Measurements from ENCODE around the gene SLC4A7.

SLC4A7 gene

DNA sequence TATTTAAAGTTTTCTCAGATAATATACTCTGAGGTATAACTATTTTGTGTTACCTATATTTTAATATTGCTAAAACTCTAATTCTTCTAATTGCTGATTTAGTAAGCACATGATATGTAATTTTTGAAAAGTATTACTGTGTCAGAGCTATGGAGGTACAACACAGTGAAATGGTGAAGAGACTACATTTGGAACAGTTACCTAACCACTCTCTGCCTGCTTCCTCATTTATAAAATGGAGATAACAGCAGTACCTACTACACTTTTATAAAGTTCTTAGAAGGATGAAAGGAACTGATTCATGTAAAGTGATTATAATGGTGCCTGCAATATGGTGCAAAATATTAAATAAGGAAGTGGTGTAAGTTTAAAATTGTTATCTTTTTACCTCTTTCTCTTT is 98.7 kb downstream of the SLC4A7 start:
- TF ChIP-seq, protein P1, sequence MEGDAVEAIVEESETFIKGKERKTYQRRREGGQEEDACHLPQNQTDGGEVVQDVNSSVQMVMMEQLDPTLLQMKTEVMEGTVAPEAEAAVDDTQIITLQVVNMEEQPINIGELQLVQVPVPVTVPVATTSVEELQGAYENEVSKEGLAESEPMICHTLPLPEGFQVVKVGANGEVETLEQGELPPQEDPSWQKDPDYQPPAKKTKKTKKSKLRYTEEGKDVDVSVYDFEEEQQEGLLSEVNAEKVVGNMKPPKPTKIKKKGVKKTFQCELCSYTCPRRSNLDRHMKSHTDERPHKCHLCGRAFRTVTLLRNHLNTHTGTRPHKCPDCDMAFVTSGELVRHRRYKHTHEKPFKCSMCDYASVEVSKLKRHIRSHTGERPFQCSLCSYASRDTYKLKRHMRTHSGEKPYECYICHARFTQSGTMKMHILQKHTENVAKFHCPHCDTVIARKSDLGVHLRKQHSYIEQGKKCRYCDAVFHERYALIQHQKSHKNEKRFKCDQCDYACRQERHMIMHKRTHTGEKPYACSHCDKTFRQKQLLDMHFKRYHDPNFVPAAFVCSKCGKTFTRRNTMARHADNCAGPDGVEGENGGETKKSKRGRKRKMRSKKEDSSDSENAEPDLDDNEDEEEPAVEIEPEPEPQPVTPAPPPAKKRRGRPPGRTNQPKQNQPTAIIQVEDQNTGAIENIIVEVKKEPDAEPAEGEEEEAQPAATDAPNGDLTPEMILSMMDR (IDR thresholded peaks at IDR 0.05; ENCODE audit: low read depth, low read length, missing control alignments), result no peak
- no peak overlapping the region for H3K4me3 ChIP-seq (replicated peaks; ENCODE audit: low read depth, low read length)
- no peak for DNase-seq (ENCODE audit: extremely low read depth, low read depth)

DNA sequence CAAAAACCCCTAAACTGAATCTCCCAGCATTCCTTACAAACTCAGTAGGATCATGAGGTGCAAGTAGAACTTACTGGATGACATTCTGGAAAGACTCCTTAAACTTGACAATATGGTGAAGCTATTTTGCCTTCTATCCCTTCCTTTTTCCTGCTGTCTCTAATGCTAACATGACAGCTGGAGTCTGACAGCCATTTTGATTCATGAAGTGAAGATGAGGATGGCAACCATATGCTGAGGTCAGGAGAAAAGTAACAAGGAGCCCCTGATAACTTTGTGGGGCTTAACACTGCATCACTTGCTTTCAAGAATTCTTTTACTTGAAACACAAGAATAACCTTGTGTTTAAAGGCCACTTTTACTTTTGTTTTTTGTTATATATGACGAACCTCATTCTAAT is 100.0 kb downstream of the SLC4A7 start:
- DNase-seq (ENCODE audit: extremely low read depth, low read depth), result no peak
- no peak overlapping the region for H3K4me3 ChIP-seq (replicated peaks; ENCODE audit: low read depth, low read length)
- TF ChIP-seq, protein P1 (IDR thresholded peaks at IDR 0.05; ENCODE audit: low read depth, low read length, missing control alignments), result no peak

DNA sequence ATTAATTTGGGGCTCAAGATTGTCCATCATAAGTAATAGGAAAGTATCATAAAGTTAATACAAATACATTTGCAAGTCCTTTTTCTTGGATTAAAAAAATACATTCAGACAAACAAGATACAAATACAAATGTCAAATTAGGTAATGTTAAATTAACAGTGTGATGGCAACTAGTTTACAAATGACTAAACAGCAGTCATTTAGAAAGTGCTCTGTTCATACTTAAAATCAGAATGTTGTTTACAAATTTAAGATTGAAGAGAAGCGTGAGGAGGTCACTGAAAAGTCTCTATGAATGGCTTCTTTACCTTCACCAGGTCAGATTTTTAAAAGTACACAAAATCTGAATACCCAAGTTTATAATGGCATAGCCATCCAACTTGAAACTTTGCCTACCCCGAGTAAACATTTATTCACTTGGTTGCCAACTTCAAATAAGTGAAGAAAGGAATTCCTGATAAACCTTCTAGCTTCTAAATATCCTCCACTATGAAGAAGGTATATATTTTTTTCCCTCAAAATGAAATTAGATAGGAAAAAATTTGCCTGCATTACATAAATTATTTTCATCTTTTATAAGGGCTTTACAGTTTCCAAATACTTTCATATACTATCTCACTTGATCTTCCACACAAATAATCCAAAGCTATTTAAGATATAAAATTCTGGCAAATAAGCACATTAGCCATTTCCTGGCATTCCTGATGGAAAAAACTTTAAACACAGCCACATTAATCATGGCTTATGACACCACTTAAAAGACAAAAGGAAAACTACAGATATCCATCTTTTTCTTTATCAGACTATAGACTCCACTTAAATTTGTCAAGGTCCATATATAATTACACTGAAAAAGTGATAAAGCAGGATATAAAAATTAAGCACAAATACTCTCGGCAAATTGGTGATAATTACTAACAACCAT is 103.5 kb downstream of the SLC4A7 start:
- no peak for DNase-seq (ENCODE audit: extremely low read depth, low read depth)
- no peak overlapping the region for H3K4me3 ChIP-seq (replicated peaks; ENCODE audit: low read depth, low read length)
- TF ChIP-seq, protein P1 (IDR thresholded peaks at IDR 0.05; ENCODE audit: low read depth, low read length, missing control alignments), result no peak

DNA sequence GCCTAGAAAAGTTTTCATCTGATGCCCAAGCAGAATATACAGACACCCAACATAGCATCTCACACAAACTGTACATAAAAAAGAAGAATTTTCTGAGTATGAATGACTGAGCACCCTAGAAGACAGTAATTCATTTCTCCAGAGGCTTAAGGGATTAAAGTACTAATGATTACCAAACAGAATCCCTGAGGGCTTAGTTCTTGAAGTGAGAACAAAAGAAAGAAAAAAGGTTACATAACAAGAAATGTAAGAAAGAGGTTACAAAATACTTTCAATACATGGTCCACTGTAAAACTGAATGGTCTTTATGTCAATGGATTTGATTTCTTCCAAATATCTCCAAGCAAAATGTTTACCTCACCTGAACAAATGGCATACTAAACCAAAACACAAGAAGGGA is 105.9 kb downstream of the SLC4A7 start:
- TF ChIP-seq, protein P1 (IDR thresholded peaks at IDR 0.05; ENCODE audit: low read depth, low read length, missing control alignments), result no peak
- no peak for DNase-seq (ENCODE audit: extremely low read depth, low read depth)
- no peak overlapping the region for H3K4me3 ChIP-seq (replicated peaks; ENCODE audit: low read depth, low read length)

DNA sequence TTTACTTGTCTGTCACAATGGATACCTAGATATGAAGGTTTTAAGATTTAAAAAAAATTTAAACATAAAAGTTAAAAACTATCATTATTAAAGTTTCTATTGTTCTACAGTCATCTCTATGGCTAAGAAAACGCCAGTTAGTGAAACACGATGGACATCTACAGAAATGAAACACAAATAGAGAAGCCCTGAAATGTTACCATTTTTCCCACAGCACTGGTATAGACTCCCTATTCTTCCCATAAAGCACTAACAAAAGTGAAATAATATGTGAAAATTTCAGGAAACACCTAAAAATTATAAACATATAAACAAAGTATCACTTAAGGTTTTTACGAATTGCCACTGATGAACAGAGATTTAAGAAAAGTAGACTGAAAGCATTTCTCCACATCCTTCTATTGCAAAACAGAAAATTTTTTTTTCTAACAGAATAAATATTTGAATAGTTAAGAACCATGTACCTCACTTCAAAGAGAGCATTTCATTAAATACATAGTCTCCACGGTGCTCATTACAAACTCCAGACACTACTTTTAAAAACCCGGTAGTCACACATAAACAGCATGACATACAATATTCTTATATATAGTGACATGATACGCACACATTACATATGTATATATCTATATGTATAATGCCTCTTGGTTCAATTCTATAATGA is 107.9 kb downstream of the SLC4A7 start:
- no peak overlapping the region for H3K4me3 ChIP-seq (replicated peaks; ENCODE audit: low read depth, low read length)
- TF ChIP-seq, protein P1 (IDR thresholded peaks at IDR 0.05; ENCODE audit: low read depth, low read length, missing control alignments), result no peak
- DNase-seq (ENCODE audit: extremely low read depth, low read depth), result no peak

DNA sequence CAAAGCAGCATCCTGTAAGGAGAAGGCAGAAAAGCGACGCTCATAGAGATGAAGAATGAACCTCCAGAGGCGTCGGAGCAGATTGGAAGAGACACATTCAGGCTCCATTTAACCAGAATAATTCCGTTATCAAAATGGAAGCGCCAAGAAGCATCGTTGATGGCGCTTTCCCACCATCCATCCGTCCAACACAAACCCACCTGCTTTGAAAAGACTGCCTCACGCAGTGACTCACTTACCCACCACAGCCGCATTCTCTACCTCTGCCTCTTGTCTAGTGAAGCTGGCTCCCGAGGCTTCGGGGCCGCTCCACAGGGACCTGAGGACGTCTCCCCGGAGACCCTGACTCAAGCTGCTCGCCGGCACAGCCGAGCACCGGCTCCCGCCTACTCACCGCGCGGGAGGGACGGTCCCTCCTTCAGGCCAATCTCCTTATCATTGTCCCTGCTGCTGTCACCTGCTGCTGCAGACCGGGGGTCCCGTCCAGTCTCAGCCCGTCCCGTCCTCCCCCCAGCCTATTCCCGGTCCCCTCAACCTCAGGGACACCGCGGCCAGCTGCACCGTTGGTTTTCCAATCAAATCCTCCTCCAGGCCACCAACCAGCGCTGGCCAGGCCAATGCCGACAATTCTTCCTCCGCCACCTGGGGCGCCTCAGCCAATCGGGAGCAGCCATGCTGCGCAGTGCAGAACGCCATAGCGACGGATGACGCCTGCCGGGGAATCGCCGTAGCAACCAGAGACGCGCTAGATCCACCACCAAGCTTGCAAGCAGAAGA is 115.2 kb downstream of the SLC4A7 start, which contains the start of gene NEK10:
NEK10 (minus strand) TSS at position 553 of the 777 bp plus-strand sequence. CDS start 16,501 bp downstream, outside the sequence.
- TF ChIP-seq, protein P1 (IDR thresholded peaks at IDR 0.05; ENCODE audit: low read depth, low read length, missing control alignments), result no peak
- DNase-seq (ENCODE audit: extremely low read depth, low read depth), result peak; percentile 77
- peak within 1 kb of the TSS; percentile 65 for H3K4me3 ChIP-seq (replicated peaks; ENCODE audit: low read depth, low read length)

Data from HFF-Myc (cell line).